Measurements from ENCODE around the gene TNFSF13B.
"Not testable (repeated sequence)": the region's sequence is repeated elsewhere in the genome, so short reads cannot be mapped to it uniquely, and the experiment has no call there.

TNFSF13B gene, protein sequence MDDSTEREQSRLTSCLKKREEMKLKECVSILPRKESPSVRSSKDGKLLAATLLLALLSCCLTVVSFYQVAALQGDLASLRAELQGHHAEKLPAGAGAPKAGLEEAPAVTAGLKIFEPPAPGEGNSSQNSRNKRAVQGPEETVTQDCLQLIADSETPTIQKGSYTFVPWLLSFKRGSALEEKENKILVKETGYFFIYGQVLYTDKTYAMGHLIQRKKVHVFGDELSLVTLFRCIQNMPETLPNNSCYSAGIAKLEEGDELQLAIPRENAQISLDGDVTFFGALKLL
- total RNA-seq = 3.1 to 5.3 (median 4.3) reads per million in 4 experiments

- no peak for DNase-seq
Observed at GRCh38 chr13:108269601-108270328, at the start of gene TNFSF13B. Gene TNFSF13B, plus strand, starts transcription at chr13:108269718. Its CDS starts 178 bp downstream, at chr13:108269896.

- no peak for DNase-seq
Observed at GRCh38 chr13:108220041-108220440, 49.5 kb upstream of the TNFSF13B start.

DNA sequence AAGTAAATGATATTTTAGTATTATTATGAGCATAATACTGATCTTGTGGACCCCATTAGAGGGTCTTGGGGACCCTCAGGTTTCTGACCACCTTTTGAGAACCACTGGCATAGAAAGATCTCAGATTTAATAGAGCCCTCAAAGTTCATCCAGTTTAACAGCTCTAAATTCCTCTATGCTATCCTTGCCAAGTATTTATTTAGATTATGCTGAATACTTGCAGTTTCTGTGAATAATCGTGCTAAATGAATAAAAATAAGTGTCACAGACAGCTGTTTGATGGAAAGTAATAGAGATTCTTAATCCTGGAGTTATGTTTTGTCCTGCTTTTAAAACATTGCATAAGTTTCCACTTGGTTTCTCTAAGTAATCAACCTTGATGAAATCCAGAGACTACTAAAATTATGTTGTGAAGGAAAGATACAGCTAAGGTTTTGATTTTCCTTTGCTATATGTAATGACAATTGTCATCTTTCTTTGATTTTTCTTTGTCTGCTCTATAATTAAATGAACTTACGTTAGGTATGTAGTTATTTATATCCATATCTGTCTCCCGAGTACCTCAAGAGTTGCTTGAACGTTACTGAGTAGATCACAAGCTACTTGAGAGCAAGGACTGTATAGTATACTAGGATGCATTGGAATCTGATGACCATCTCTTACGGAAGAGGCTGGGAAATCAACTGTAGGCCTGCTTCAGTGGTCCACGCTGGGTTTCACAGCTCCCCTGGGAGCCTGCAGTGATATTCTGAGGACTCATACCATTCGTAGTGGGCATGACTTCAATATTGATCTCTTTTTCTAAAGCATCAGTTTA is 45.6 kb upstream of the TNFSF13B start:
- no peak for DNase-seq

- DNase-seq = no peak
Observed at GRCh38 chr13:108225440-108225839, 44.1 kb upstream of the TNFSF13B start.

DNA sequence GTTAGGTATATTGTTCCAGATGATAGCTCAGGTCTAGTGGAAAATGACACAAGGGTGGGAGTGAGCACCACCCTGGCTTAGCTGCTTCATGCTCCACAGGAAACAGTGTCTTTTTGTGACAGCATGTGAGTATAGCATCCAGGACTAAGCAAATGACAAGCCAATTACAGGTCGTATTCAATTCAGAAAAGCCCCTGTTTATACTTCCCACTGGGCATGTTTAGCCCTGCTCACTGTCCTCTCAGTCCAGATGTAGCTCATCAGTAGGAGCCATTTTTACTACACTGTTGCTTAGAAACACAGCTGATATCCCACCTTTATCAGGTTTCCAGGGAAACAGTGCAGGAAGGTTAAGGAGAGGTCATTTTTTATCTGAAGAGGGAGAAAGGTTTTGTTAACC is 43.3 kb upstream of the TNFSF13B start:
- no peak for DNase-seq

DNA sequence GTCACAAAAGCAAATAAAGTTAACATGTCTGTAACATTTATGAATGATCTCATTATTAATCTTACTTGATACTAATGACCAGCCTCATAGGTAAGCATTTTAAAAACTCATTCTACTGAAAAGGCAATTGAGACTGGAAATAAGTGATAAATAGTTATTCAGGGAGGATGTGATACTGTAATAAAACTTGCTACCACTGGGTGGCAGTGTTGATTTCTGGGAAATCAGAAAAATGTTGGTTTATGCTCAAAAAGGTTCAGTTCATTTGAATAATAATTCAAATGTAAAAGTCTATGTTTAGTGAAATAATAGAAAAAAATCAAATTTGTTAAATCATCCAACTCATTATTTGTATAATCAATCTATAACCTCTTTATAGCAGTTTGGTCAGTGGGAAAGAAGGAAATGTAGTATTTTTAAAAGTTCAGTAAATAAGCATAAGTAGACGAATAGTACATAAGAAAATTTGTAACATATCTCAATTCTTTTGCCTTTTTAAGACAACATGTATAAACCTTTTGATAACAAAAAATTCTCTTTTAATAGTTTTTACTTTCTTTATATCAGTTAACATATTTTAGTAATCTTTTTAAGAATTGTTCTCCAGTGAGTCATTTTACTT is 41.8 kb upstream of the TNFSF13B start:
- DNase-seq = no peak

DNA sequence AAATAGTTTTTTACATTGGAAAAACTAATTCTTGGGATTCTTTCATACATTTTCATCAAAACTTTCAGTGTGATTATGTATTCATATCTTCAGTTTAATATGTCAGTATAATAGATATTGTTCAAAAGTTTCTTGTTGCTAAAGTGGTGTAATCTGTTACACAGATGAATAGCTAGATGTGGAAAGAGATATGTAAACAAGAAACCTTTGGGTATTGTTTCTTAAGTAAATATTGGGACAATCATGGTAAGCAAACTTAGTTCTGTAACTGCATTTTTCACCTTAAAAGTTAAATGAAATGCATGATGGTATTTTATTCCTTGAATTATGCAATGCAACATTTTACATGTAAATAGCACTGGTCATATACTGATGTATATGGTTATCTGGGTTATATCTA is 39.1 kb upstream of the TNFSF13B start:
- no peak for DNase-seq

DNA sequence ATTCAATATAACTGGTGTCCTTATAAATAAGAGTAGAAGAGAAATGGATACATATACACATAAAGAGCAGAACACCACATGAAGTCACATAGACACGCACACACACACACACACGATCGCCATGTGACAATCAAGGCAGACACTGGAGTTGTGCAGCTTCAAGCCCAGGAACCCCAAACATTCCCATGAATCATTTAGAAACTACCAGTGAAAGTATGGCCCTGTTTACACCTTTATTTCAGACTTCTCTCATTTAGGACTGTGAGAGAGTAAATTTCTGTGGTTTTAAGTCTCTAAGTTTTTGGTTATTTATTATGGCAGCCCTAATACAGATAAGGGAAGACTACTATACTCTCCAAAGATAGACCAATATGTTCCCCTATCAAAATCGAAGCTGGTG is 20.4 kb upstream of the TNFSF13B start:
- no peak for DNase-seq

- no peak for DNase-seq
Observed at GRCh38 chr13:108257248-108257647, 12.3 kb upstream of the TNFSF13B start.

DNA sequence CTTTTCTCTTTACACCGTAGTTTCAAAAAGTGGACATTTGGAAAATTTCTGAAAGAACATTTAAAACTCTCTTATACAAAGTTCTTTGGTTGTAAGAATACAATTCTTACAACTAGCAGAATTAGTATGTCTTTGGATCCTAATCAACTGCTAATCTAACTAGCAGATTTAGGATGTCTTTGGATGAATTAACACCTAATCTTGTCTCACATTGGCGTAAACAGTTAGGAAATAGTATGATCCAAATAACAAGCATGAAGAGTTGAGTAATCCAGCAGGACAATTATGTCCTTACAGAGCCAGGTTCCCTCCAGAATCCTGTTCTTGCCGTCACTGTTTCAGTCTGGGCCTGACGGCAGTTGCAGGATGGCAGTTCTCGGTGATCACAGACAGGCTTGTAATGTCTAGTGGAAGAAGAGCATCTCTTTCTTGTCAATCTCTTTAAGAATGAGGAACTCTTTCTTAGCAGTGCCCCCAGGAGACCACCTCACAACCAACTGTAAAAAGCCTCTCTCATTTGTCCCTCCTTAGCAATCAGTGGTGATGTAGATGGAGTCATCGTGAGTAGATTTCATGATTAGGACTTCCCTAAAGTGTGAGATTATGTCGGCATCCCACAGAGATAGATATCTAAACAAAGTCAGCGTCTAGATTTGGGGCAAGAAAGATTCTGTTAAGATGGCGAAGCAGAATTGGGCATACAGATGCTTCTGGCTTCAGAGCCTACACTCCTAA is 5.7 kb upstream of the TNFSF13B start:
- no peak for DNase-seq

- DNase-seq = no peak
Observed at GRCh38 chr13:108266321-108266990, 3.1 kb upstream of the TNFSF13B start.

DNA sequence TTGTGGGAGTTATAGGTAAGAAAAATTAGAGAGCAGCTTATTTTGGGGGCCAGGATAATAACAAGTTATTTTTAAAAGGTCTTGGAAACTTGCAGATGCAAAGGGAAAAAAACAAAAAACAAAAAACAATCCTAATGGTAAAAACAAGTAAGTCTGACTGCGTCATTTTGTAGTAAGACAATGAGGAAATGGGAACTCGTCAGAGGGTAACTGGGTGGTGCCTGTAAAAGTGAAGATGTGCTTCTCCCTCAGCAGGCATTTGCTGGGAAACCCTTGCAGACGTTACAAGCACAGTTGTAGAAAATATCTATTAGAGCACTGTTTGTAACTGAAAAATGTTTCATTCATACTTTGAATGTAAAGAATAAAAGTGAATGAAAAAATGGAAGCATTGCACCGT is 2.2 kb upstream of the TNFSF13B start:
- no peak for DNase-seq

DNA sequence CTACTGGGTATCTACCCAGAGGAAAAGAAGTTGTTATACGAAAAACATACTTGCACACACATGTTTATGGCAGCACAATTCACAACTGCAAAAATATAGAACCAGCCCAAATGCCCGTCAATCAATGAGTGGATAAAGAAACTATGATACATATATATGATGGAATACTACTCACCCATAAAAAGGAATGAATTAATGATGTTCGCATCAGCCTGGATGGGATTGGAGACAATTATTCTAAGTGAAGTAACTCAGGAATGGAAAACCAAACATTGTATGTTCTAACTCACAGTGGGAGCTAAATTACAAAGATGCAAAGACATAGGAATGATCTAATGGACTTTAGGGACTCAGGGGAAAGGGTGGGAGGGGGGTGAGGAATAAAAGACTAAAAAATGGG is 1.7 kb upstream of the TNFSF13B start:
- not testable (repeated sequence) for DNase-seq

GRCh38 chr13:108268466-108269112 is 929 bp upstream of the TNFSF13B start:
- no peak for DNase-seq

DNA sequence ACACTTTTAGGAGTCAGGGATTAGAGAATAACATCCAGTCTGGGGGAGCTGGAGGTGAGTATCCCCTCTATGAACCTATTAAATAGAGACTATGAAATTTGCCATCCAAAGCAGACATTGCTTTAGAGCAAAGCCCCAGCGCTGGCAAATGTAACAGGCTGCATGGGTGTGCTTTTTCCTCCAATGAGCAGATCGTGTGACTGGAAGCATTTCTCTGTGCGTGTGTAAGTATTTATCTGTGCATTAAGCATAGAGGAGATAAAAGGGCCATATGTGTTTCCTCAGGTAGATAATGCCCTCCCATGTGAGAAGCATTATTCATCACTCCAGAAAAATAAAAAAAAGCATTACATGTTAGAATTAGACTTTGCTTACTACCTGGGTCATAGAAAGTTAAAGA is 924 bp downstream of the TNFSF13B start:
- no peak for DNase-seq

DNA sequence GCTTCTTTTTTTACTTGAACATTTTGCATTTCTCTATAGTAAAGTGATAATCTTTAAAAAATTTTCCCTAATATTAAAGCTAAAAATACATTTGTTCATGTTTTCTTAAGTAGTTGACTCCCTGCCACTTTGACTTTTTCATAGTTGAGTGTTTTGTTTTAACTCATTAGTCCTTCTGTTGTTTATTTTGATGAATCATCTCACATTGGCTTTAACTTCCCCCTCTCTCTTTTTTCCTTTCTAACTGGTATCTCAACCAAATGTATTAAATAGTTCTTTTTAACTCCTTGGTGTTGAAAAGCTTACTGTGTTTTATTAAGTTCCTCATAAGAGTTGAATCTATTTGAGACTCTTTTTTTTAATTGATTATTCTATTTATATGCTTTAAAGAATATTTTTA is 2.8 kb downstream of the TNFSF13B start:
- no peak for DNase-seq

DNA sequence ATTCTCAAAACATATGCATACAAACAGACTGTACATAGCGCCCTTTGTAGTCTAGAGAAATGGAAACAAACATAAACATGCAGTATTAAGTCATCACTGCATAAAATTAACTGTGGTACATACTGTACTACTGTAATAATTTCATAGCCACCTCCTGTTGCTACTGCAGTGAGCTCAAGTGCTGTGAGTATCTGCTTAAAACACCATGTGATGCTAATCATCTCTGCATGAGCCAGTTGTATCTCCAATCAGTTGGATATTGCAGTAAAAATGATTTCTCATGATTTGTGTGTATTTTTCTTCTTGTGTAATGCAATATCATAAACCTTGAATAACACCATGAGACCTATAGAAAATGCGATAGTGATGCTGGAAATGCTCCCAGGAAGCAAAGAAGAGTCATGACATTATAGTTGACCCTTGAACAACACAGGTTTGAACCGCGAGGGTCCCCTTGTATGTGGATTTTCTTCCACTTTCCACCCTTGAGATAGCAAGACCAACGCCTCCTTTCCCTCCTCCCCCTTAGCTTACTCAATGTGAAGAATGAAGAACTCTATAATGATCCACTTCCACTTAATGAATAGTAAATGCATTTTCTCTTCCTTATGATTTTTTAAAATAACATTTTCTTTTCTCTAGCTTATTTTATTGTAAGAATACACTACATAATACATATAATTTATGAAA is 4.1 kb downstream of the TNFSF13B start:
- no peak for DNase-seq

- DNase-seq = no peak
Observed at GRCh38 chr13:108274718-108275117, 5.2 kb downstream of the TNFSF13B start.

GRCh38 chr13:108276060-108276459 is 6.5 kb downstream of the TNFSF13B start:
- DNase-seq = no peak

DNA sequence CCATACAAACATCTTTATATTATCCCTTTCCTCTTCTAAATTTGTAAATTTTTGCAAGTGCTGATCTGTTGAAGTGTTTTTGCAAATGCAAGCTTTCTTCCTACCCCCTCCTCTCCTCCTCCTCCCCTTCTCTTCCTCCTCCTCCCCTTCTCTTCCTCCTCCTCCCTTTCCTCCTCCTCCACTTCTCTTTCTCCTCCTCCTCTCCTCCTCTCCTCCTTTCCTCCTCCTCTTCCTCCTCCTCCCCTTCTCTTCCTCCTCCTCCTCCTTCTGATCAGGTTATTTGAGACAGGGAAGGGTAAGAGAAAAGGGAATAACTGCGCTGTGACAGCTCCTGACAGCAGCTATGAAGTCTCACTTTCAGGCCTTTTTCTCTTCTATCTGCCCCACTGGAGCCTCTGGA is 8.9 kb downstream of the TNFSF13B start:
- DNase-seq = no peak

DNA sequence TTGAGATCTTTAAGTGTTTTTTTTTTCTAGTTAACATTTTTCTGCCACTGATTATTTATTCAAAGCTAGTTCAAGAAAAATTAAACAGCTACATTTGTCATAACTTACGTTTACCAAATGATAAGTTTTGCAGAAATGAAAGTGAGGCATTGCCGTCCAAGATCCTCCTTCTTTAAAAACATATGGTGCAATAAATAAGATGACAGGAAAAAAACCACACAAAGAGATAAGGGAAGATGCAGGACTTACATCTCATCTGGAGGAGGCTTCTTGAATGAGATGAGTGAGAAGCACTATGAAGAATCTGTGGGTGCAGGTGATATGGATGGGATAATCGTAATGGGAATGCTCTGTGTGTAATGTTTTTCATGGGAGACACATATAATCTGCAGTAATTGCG is 12.4 kb downstream of the TNFSF13B start:
- DNase-seq = no peak

Data from effector CD8-positive, alpha-beta T cell (primary cell).